ENCODE measurements around the gene SMIM45. TPM values are rescaled to one million over a fixed set of nuclear protein-coding genes. Genes with fewer than 3 reads are reported as not detected.

SMIM45 gene

DNA sequence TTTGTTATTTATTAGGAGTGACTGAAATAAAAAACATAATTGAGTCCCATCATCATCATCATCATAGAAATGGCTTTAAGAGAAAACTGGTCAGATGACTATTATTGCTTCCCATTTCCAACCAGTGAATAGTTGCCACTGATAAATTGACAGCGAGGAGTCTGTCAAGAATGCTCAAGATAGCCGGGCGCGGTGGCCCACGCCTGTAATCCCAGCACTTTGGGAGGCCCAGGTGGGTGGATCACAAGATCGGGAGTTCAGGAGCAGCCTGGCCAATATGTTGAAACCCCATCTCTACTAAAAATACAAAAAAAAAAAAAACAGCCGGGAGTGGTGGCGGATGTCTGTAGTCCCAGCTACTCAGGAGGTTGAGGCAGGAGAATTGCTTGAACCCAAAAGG is 48.5 kb downstream of the SMIM45 start:
- Mint-ChIP-seq H3K4me1 (peaks cover 22 to 31% of the 10 kb centered on the region in 2 donors), H3K27me3 (ENCODE audit: low read depth in 3 of 3) (peaks cover 2 to 8% (median 3%) of the 10 kb centered on the region in 3 donors), H3K27ac (peak overlapping the region in 2 of 6 donors; percentile 16 to 18), H3K4me3 (peak overlapping the region in 4 of 5 donors; percentile 58 to 77 (median 66)), H3K9me3 (peaks cover 0 to 3% (median 0%) of the 10 kb centered on the region in 6 donors), H3K36me3 (peaks cover 0 to 7% (median 3%) of the 10 kb centered on the region in 3 donors)
- DNase-seq: no peak

DNA sequence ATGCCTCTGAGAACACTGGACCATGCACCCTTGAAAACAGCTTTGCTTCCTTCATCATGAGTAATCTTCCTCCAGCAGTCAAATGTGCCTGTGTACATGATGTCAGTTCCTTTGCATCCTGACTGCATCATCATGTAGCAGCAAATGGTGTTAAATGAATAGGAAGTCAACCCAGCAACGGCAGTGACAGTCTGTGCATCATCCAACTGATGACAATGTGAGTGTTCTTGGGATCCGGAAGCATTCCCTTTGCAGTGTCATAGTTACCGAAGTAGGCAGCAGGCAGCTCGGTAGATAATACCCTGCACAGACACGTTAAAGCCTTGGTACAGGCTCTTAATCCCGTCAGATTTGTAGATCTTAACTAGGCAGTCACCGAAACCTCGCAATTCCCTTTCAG is 49.2 kb downstream of the SMIM45 start:
- Mint-ChIP-seq H3K36me3 (peaks cover 0 to 7% (median 3%) of the 10 kb centered on the region in 3 donors), H3K27ac (no peak overlapping the region), H3K9me3 (peaks cover 0 to 3% (median 0%) of the 10 kb centered on the region in 6 donors), H3K4me3 (peak overlapping the region in 1 of 5 donors; percentile 35), H3K4me1 (peaks cover 22 to 31% of the 10 kb centered on the region in 2 donors), H3K27me3 (ENCODE audit: low read depth in 3 of 3) (peaks cover 2 to 8% (median 3%) of the 10 kb centered on the region in 3 donors)
- DNase-seq: no peak

- H3K27me3 Mint-ChIP-seq (ENCODE audit: low read depth in 3 of 3): peaks cover 2 to 8% (median 3%) of the 10 kb centered on the region in 3 donors
- peaks cover 0 to 3% (median 0%) of the 10 kb centered on the region in 6 donors for H3K9me3 Mint-ChIP-seq
- peaks cover 0 to 7% (median 3%) of the 10 kb centered on the region in 3 donors for H3K36me3 Mint-ChIP-seq
- H3K4me1 Mint-ChIP-seq: peaks cover 22 to 31% of the 10 kb centered on the region in 2 donors
- no peak overlapping the region for H3K4me3 Mint-ChIP-seq
- DNase-seq: no peak
- H3K27ac Mint-ChIP-seq: no peak overlapping the region
These were observed 49.8 kb downstream of the SMIM45 start for GRCh38 chr22:42001706-42002105.

DNA sequence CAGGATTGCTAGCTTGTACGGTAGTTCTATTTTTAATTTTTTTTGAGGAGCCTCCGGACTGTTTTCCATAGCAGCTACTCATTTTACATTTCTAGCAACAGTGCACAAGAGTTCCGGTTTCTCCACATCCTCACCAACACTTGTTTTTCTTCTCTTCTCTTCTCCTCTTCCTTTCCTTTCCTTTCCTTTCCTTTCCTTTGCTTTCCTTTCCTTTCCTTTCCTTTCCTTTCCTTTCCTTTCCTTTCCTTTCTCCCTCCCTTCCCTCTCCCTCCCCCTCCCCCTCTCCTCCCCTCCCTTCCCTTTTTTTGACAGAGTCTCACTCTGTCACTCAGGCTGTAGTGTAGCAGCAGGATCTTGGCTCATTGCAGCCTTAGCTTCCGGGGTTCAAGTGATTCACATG is 56.0 kb downstream of the SMIM45 start:
- H3K9me3 Mint-ChIP-seq: peaks cover 7 to 28% (median 20%) of the 10 kb centered on the region in 6 donors
- H3K4me3 Mint-ChIP-seq: no peak overlapping the region
- peaks cover 0 to 12% (median 4%) of the 10 kb centered on the region in 3 donors for H3K36me3 Mint-ChIP-seq
- no peak overlapping the region for H3K27ac Mint-ChIP-seq
- peaks cover 0 to 7% (median 6%) of the 10 kb centered on the region in 3 donors for H3K27me3 Mint-ChIP-seq (ENCODE audit: low read depth in 3 of 3)
- no peak for DNase-seq
- H3K4me1 Mint-ChIP-seq: no peaks in the 10 kb centered on the region

Other genes with a start within 250 kb of the SMIM45 start
- 1 to 10 TPM; 1.8 to 6.6 (median 4.2) TPM for gene CCDC134, start 151.5 kb upstream of the SMIM45 start, polyA plus RNA-seq
- 10 to 100 TPM; 16.9 to 40.3 (median 22.9) TPM for gene SREBF2, start 119.0 kb upstream of the SMIM45 start, polyA plus RNA-seq
- gene SHISA8, start 37.1 kb upstream of the SMIM45 start, polyA plus RNA-seq: not detected
- gene TNFRSF13C, start 25.3 kb upstream of the SMIM45 start, polyA plus RNA-seq: not detected
- gene CENPM, start 5.0 kb upstream of the SMIM45 start, polyA plus RNA-seq: 1 to 10 TPM; 4.3 to 9.3 (median 5.5) TPM
- not detected for gene SEPTIN3, start 17.3 kb downstream of the SMIM45 start, polyA plus RNA-seq
- gene WBP2NL, start 46.6 kb downstream of the SMIM45 start, polyA plus RNA-seq: under 1 TPM in 2 of 3 donors, not detected in 1; 0.16 to 0.62 TPM
- 10 to 100 TPM; 17.5 to 30.5 (median 24.4) TPM for gene NAGA, start 118.7 kb downstream of the SMIM45 start, polyA plus RNA-seq
- gene PHETA2, start 122.1 kb downstream of the SMIM45 start, polyA plus RNA-seq: 1 to 10 TPM in 2 of 3 donors, under 1 TPM in 1; 0.78 to 2.1 (median 1.2) TPM
- 100 to 1,000 TPM; 158 to 284 (median 174) TPM for gene SMDT1, start 127.5 kb downstream of the SMIM45 start, polyA plus RNA-seq
- 100 to 1,000 TPM; 148 to 227 (median 214) TPM for gene NDUFA6, start 138.6 kb downstream of the SMIM45 start, polyA plus RNA-seq
- not detected for gene CYP2D6, start 178.7 kb downstream of the SMIM45 start, polyA plus RNA-seq